GM23248 (cell line): ENCODE results near the gene EP400.

ENCODE experiments used
- EZH2 ChIP-seq: fragments of 200-600 bp; sonication (generic); IDR thresholded peaks from 2 replicates; pipeline ENCODE4 v1.6.1; 2018; ENCODE audit warnings: antibody characterized with exemption, mild to moderate bottlenecking; ENCODE audit not compliant: insufficient read depth, poor library complexity, severe bottlenecking
- EZH2phosphoT487 ChIP-seq: fragments of 200-600 bp; sonication (generic); IDR thresholded peaks from 2 replicates; pipeline ENCODE4 v1.6.1; 2018; ENCODE audit warnings: antibody characterized with exemption, moderate library complexity, mild to moderate bottlenecking, low read depth; ENCODE audit not compliant: insufficient read depth

GRCh38 chr12:132026061-132026795 is 76.5 kb downstream of the EP400 start:
- no peak for TF ChIP-seq EZH2
- TF ChIP-seq EZH2phosphoT487: no peak
